Stimulated activated CD4-positive, alpha-beta T cell treated with anti-CD3 and anti-CD28 coated beads, Interleukin-4, amount 100 ng/mL, for 48 hours (primary cell): ENCODE results near the gene FNDC3B.

Experiments used
- DNase-seq, 2 donors: peaks; one replicate each; pipeline ENCODE4 v3.0.0-alpha.2; 2020; ENCODE audit warnings: low read depth in 2 of 2

Gene FNDC3B

GRCh38 chr3:172260381-172260780 lies 221.0 kb downstream of the FNDC3B start:
- no peak for DNase-seq

- DNase-seq = no peak
Observed at GRCh38 chr3:172261054-172261453, 221.7 kb downstream of the FNDC3B start.

- DNase-seq = no peak
Observed at GRCh38 chr3:172262991-172263608, 223.7 kb downstream of the FNDC3B start.

- no peak for DNase-seq
Observed at GRCh38 chr3:172263781-172264486, 224.6 kb downstream of the FNDC3B start.

- no peak for DNase-seq
Observed at GRCh38 chr3:172266103-172266502, 226.7 kb downstream of the FNDC3B start.

- DNase-seq = no peak
Observed at GRCh38 chr3:172268425-172268824, 229.0 kb downstream of the FNDC3B start.

- no peak for DNase-seq
Observed at GRCh38 chr3:172268868-172269267, 229.5 kb downstream of the FNDC3B start.

- DNase-seq = no peak
Observed at GRCh38 chr3:172270557-172271166, 231.3 kb downstream of the FNDC3B start.

- DNase-seq = no peak
Observed at GRCh38 chr3:172271386-172271976, 232.1 kb downstream of the FNDC3B start.

- no peak for DNase-seq
Observed at GRCh38 chr3:172272698-172273097, 233.3 kb downstream of the FNDC3B start.

- DNase-seq = no peak
Observed at GRCh38 chr3:172273378-172273777, 234.0 kb downstream of the FNDC3B start.

- DNase-seq = no peak
Observed at GRCh38 chr3:172274906-172275305, 235.5 kb downstream of the FNDC3B start.

- DNase-seq = no peak
Observed at GRCh38 chr3:172275586-172275985, 236.2 kb downstream of the FNDC3B start.

- no peak for DNase-seq
Observed at GRCh38 chr3:172276103-172276502, 236.7 kb downstream of the FNDC3B start.

- no peak for DNase-seq
Observed at GRCh38 chr3:172277151-172277652, 237.8 kb downstream of the FNDC3B start.

- no peak for DNase-seq
Observed at GRCh38 chr3:172279191-172279640, 239.8 kb downstream of the FNDC3B start.

GRCh38 chr3:172279974-172280373 lies 240.6 kb downstream of the FNDC3B start:
- DNase-seq = no peak

- no peak for DNase-seq
Observed at GRCh38 chr3:172280406-172281051, 241.2 kb downstream of the FNDC3B start.

GRCh38 chr3:172281884-172282283 lies 242.5 kb downstream of the FNDC3B start:
- no peak for DNase-seq

GRCh38 chr3:172282850-172283249 lies 243.5 kb downstream of the FNDC3B start:
- DNase-seq = no peak

- no peak for DNase-seq
Observed at GRCh38 chr3:172283841-172284357, 244.5 kb downstream of the FNDC3B start.

GRCh38 chr3:172285844-172286243 lies 246.5 kb downstream of the FNDC3B start:
- DNase-seq = no peak
